K562 (cell line): ENCODE data around the gene ZC3H10. TPM values are rescaled to one million over a fixed set of nuclear protein-coding genes. Genes with fewer than 3 reads are reported as not detected.
A peak's percentile ranks its signal among the peaks of the same experiment; 100 is the strongest.

ENCODE experiments used
- ATF6 ChIP-seq: sonication (generic); formaldehyde crosslinking; IDR thresholded peaks from 2 replicates; pipeline ENCODE4 v1.4.0; 2020; ENCODE audit warnings: mild to moderate bottlenecking, missing genetic modification reagents
- CHD7 ChIP-seq: fragments of 200-600 bp; sonication (generic); IDR thresholded peaks from one replicate; pipeline ENCODE4 v1.6.1; 2012; ENCODE audit warnings: mild to moderate bottlenecking, low read depth, low read length, inconsistent platforms
- E2F3 ChIP-seq: fragments of 250-450 bp; sonication (Bioruptor Pico); IDR thresholded peaks from 2 replicates; pipeline ENCODE4 v1.4.0; 2020; ENCODE audit warnings: mild to moderate bottlenecking
- HMG20B ChIP-seq: fragments of 250-450 bp; sonication (Bioruptor Pico); IDR thresholded peaks from 2 replicates; pipeline ENCODE4 v1.5.0; 2021; ENCODE audit warnings: mild to moderate bottlenecking
- ILK ChIP-seq: fragments of 450-650 bp; IDR thresholded peaks from 2 replicates; pipeline ENCODE4 v1.6.1; 2016; ENCODE audit warnings: missing genetic modification characterization, low read depth, mild to moderate bottlenecking, missing compliant biosample characterization, moderate library complexity, borderline replicate concordance
- MYBL2 ChIP-seq, 2 experiments: fragments of 450-650 bp in 1 of 2; sonication (generic) in 1 of 2; formaldehyde crosslinking in 1 of 2; IDR thresholded peaks; 2 replicates each; pipeline versions ENCODE4 v1.6.1 to v1.8.1; 2017 to 2022; ENCODE audit warnings: borderline replicate concordance in 1 of 2, inconsistent platforms in 1 of 2, low read depth in 1 of 2, mild to moderate bottlenecking in 1 of 2, missing genetic modification reagents in 1 of 2, moderate library complexity in 1 of 2
- NCOA4 ChIP-seq: fragments of 450-650 bp; IDR thresholded peaks from 2 replicates; pipeline ENCODE4 v1.6.1; 2018; ENCODE audit warnings: mild to moderate bottlenecking; ENCODE audit not compliant: partially characterized antibody
- PURB ChIP-seq: sonication (generic); formaldehyde crosslinking; IDR thresholded peaks from 2 replicates; pipeline ENCODE4 v1.9.0; 2021; ENCODE audit warnings: low read depth, mild to moderate bottlenecking, missing genetic modification reagents
- ZEB2 ChIP-seq: fragments of 450-650 bp; IDR thresholded peaks from 2 replicates; pipeline ENCODE4 v1.6.1; 2016
- ZNF12 ChIP-seq: sonication (generic); formaldehyde crosslinking; IDR thresholded peaks from 2 replicates; pipeline ENCODE4 v1.4.0; 2020; ENCODE audit warnings: mild to moderate bottlenecking, missing genetic modification reagents
- ZNF146 ChIP-seq: IDR thresholded peaks from one replicate; pipeline ENCODE4 v1.6.1; 2018; ENCODE audit warnings: missing compliant biosample characterization; ENCODE audit not compliant: unreplicated experiment
- ZNF263 ChIP-seq: sonication (generic); formaldehyde crosslinking; IDR thresholded peaks from 2 replicates; pipeline ENCODE4 v1.8.0; 2022; ENCODE audit warnings: mild to moderate bottlenecking, missing genetic modification reagents, borderline replicate concordance
- ZNF707 ChIP-seq: fragments of 250-450 bp; sonication (Bioruptor Pico); conservative IDR thresholded peaks from 2 replicates; pipeline ENCODE4 v1.8.0; 2022; ENCODE audit warnings: inconsistent platforms, mild to moderate bottlenecking, moderate library complexity
- polyA plus RNA-seq, 8 experiments: library from polyadenylated mRNA; depleted of rRNA in 4 of 8; stranded (reverse) in 5 of 8; unstranded in 3 of 8; fragments of >200 nt; fragmentation: Nextera tagmentation in 2 of 8; fragmentation: Illumina TruSeq in 1 of 8; extraction: Ambion mirVana in 2 of 8; extraction: Trizol in 1 of 8; gene quantifications; 2 replicates each; pipeline versions ENCODE4 v1.2.1 to v1.2.3, GENCODE V29; 2011 to 2014; ENCODE audit warnings: inconsistent platforms in 1 of 8, missing spikeins in 1 of 8
- total RNA-seq, 7 experiments: library from RNA; depleted of rRNA in 6 of 7; stranded (reverse); fragments of >200 nt in 6 of 7; fragmentation: Illumina TruSeq in 2 of 7; extraction: Trizol in 2 of 7; gene quantifications; 2 replicates each; pipeline versions ENCODE4 v1.2.1 to v1.2.3, GENCODE V29; 2011 to 2021; ENCODE audit warnings: low replicate concordance in 1 of 7

ZC3H10 gene
- total and polyA plus RNA-seq, 9 of the 15 experiments (the other 6 are each of a cell fraction or from before 2014, with no cell fraction given), result 0.31 to 4.1 (median 1.6) TPM

GRCh38 chr12:56116267-56117081 lies 1.6 kb upstream of the ZC3H10 start, which contains the start of gene RPL41 (continued):
- TF ChIP-seq ZNF12 (CRISPR knock-in tag) (0 out of 2 replicates have a peak, but pooled peaks have one; percentile 66), ZNF146 (CRISPR knock-in tag) (no peak), MYBL2 (IDR thresholded peaks at IDR 0.05; ENCODE audit: low read depth) (peak; percentile 9; the same call in 1 of the 2 replicates), MYBL2 (CRISPR knock-in tag; IDR thresholded peaks at IDR 0.05; ENCODE audit: borderline replicate concordance) (no peak), ZEB2 (no peak; the same call in none of the 2 replicates), E2F3 (CRISPR knock-in tag) (0 out of 2 replicates have a peak, but pooled peaks have one; percentile 54), NCOA4 (no peak), ZNF707 (CRISPR knock-in tag) (no peak), HMG20B (CRISPR knock-in tag) (no peak), ATF6 (CRISPR knock-in tag) (peak; percentile 84; the same call in 1 of the 2 replicates), PURB (CRISPR knock-in tag) (no peak), ZNF263 (CRISPR knock-in tag) (no peak; the same call in 1 of the 2 replicates), ILK (tag) (no peak), CHD7 (no peak)
